Measurements from ENCODE around the gene PRKAG1. TPM values are rescaled to one million over a fixed set of nuclear protein-coding genes. Genes with fewer than 3 reads are reported as not detected.

Gene PRKAG1
- total and polyA plus RNA-seq, 7 donors: 49.5 to 105 (median 75.1) TPM

- DNase-seq: no peak
- no peaks in the 10 kb centered on the region for H3K9me3 ChIP-seq
- H3K27me3 ChIP-seq (ENCODE audit: insufficient read depth in 3 of 3, low read length in 2 of 3): no peaks in the 10 kb centered on the region
- TF ChIP-seq CTCF (IDR thresholded peaks at IDR 0.05): no peak
- no peak overlapping the region for H3K27ac ChIP-seq
- intact Hi-C loops (cut with DNase I): no loop called here
- WGBS, 3 donors: 85 to 90% (median 89%) methylated on average over 4 of the region's 4 CpGs
- ATAC-seq: no peak
- H3K36me3 ChIP-seq (ENCODE audit: insufficient read depth in 1 of 2, low read depth in 1 of 2): peaks cover 0 to 11% of the 10 kb centered on the region in 2 donors
- peaks cover 10% of the 10 kb centered on the region for H3K4me1 ChIP-seq
- H3K4me3 ChIP-seq: no peak overlapping the region
Observed at GRCh38 chr12:48952691-48953090, 65.9 kb downstream of the PRKAG1 start.

Other genes with a start within 250 kb of the PRKAG1 start
- 10 to 100 TPM; 13.1 to 18.9 (median 13.4) TPM for gene ADCY6, start 229.7 kb downstream of the PRKAG1 start, total RNA-seq
- 1 to 10 TPM; 5.3 to 9.2 (median 7.6) TPM for gene ADCY6, start 229.7 kb downstream of the PRKAG1 start, polyA plus RNA-seq
- gene CACNB3, start 200.3 kb downstream of the PRKAG1 start, total RNA-seq: 1 to 10 TPM; 2.0 to 3.5 (median 2.5) TPM
- gene CACNB3, start 200.3 kb downstream of the PRKAG1 start, polyA plus RNA-seq: 1 to 10 TPM in 2 of 3 donors, under 1 TPM in 1; 0.92 to 1.7 (median 1.6) TPM
- gene DDX23, start 166.6 kb downstream of the PRKAG1 start, total RNA-seq: 10 to 100 TPM; 38.5 to 71.6 (median 58.5) TPM
- gene DDX23, start 166.6 kb downstream of the PRKAG1 start, polyA plus RNA-seq: 10 to 100 TPM; 39.4 to 92.8 (median 64.5) TPM
- under 1 TPM in 3 of 4 donors, not detected in 1; 0.15 to 0.64 (median 0.19) TPM for gene RND1, start 152.9 kb downstream of the PRKAG1 start, total RNA-seq
- gene RND1, start 152.9 kb downstream of the PRKAG1 start, polyA plus RNA-seq: 1 to 10 TPM in 1 of 3 donors, under 1 TPM in 1, not detected in 1; 0.18 to 1.2 TPM
- 1 to 10 TPM; 1.6 to 7.8 (median 2.2) TPM for gene FKBP11, start 93.3 kb downstream of the PRKAG1 start, total RNA-seq
- gene FKBP11, start 93.3 kb downstream of the PRKAG1 start, polyA plus RNA-seq: 1 to 10 TPM; 1.6 to 7.6 (median 2.9) TPM
- 10 to 100 TPM; 17.4 to 27.0 (median 22.3) TPM for gene ARF3, start 61.3 kb downstream of the PRKAG1 start, total RNA-seq
- gene ARF3, start 61.3 kb downstream of the PRKAG1 start, polyA plus RNA-seq: 10 to 100 TPM in 2 of 3 donors, 1 to 10 TPM in 1; 7.4 to 18.1 (median 13.2) TPM
- under 1 TPM in 2 of 4 donors, not detected in 2; 0.26 to 0.53 TPM for gene WNT10B, start 47.0 kb downstream of the PRKAG1 start, total RNA-seq
- under 1 TPM in 2 of 3 donors, not detected in 1; 0.13 to 0.14 TPM for gene WNT10B, start 47.0 kb downstream of the PRKAG1 start, polyA plus RNA-seq
- gene WNT1, start 40.5 kb downstream of the PRKAG1 start, total RNA-seq: not detected
- not detected for gene WNT1, start 40.5 kb downstream of the PRKAG1 start, polyA plus RNA-seq
- gene DDN, start 19.4 kb downstream of the PRKAG1 start, total RNA-seq: 100 to 1,000 TPM in 2 of 4 donors, 10 to 100 TPM in 2; 11.2 to 485 (median 123) TPM
- gene DDN, start 19.4 kb downstream of the PRKAG1 start, polyA plus RNA-seq: 100 to 1,000 TPM in 1 of 3 donors, 10 to 100 TPM in 2; 43.0 to 126 (median 72.6) TPM
- 10 to 100 TPM; 62.6 to 69.8 (median 65.1) TPM for gene KMT2D, start 42.0 kb upstream of the PRKAG1 start, total RNA-seq
- gene KMT2D, start 42.0 kb upstream of the PRKAG1 start, polyA plus RNA-seq: 10 to 100 TPM; 10.8 to 65.8 (median 13.9) TPM
- gene RHEBL1, start 51.2 kb upstream of the PRKAG1 start, total RNA-seq: under 1 TPM in 1 of 4 donors, not detected in 3; 0.97 TPM
- gene RHEBL1, start 51.2 kb upstream of the PRKAG1 start, polyA plus RNA-seq: 1 to 10 TPM in 1 of 3 donors, under 1 TPM in 2; 0.21 to 1.2 (median 0.57) TPM
- gene DHH, start 76.0 kb upstream of the PRKAG1 start, total RNA-seq: under 1 TPM; 0.07 to 0.43 (median 0.17) TPM
- under 1 TPM; 0.08 to 0.39 (median 0.17) TPM for gene DHH, start 76.0 kb upstream of the PRKAG1 start, polyA plus RNA-seq
- 10 to 100 TPM; 13.3 to 27.3 (median 21.3) TPM for gene LMBR1L, start 92.1 kb upstream of the PRKAG1 start, total RNA-seq
- 10 to 100 TPM; 13.3 to 16.8 (median 14.1) TPM for gene LMBR1L, start 92.1 kb upstream of the PRKAG1 start, polyA plus RNA-seq
- 100 to 1,000 TPM; 101 to 368 (median 242) TPM for gene TUBA1B, start 112.6 kb upstream of the PRKAG1 start, total RNA-seq
- 1,000 to 10,000 TPM in 1 of 3 donors, 100 to 1,000 TPM in 2; 294 to 1,147 (median 389) TPM for gene TUBA1B, start 112.6 kb upstream of the PRKAG1 start, polyA plus RNA-seq
- 10 to 100 TPM; 21.3 to 29.8 (median 29.0) TPM for gene TUBA1A, start 170.3 kb upstream of the PRKAG1 start, total RNA-seq
- gene TUBA1A, start 170.3 kb upstream of the PRKAG1 start, polyA plus RNA-seq: 10 to 100 TPM; 16.4 to 48.2 (median 29.9) TPM
- 100 to 1,000 TPM in 1 of 4 donors, 10 to 100 TPM in 3; 41.4 to 103 (median 48.2) TPM for gene TUBA1C, start 246.3 kb upstream of the PRKAG1 start, total RNA-seq
- 100 to 1,000 TPM in 2 of 3 donors, 10 to 100 TPM in 1; 62.9 to 454 (median 129) TPM for gene TUBA1C, start 246.3 kb upstream of the PRKAG1 start, polyA plus RNA-seq